Measurements from ENCODE around the gene CTRL.

CTRL gene

DNA sequence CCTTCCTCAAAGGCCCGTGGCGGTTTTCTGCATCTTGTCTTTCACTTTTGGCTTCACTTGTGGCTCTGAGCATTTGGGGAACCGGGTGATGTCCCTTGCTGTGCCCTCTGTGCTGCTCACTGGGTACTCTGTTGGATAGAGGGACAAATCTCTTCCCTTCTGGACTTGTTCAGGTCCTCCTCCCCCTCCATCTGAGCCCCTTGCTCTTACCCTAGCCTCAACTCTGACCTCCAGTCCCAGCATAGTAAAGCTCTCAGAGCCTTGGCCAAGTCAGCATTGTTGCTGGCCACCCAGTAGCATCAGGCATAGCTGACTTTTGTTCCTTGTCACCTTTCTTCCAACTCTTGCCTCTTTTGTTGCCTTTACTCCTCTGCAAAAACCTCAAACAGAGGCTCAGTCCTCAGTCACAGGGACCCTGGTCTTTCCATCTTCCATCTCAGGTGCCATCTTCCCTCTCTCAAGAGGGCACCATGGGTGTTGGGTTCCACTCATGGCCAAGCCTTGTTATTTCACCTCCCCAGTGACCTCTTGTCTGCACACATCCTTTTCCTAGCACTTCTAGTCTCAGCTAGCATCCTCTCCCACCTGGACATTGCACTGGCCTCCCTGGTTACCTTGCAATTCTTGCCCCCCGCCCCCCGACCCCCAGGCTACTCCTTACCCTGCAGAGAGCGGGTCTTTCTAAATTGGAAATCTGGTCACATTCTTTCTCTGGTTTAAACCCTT lies 5.4 kb upstream of the CTRL start:
- peak overlapping the region; percentile 85 for H3K27ac ChIP-seq

DNA sequence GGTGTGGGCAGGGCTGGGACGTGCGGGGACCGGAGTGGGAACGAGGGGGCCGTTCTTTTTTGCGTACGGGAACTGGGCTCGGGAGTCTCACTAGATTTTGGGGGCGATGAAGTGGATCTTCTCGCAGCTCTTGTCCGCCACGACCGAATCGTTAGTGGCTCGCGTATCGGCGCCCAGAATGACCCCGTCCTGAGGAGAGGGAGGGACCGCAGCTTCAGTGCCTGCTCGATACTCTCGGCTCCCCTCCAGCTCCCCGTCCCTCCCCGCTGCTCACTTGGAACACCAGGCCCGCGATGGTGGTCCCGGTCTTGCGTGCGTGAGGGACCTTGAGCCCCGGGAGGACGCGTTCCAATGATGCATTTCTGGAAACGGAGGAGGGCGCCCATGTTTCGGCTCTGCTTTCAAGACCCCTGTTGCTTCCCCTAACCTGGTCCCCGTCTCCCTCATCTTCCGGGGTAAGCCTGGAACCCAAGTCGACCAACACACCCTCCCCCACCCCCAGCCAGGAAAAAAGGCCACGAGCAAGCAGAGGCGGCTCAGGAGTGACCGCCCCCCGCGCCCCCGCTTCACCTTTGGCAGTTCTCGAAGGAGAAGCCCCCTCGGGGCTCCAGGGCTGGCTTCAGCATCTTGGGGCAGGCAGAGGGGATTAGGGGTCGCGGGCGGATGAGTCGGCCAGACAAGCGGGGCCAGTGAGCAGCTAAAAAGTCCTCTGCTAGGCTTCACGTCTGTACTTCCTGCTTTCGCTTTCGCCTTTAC lies 4.6 kb upstream of the CTRL start, which contains the start of gene PSMB10:
PSMB10 (minus strand) TSS at position 727 of the 756 bp plus-strand sequence; CDS start at position 626, 101 bp downstream.
- peak within 1 kb of the TSS; percentile 85 for H3K27ac ChIP-seq
- TF ChIP-seq, protein P1, sequence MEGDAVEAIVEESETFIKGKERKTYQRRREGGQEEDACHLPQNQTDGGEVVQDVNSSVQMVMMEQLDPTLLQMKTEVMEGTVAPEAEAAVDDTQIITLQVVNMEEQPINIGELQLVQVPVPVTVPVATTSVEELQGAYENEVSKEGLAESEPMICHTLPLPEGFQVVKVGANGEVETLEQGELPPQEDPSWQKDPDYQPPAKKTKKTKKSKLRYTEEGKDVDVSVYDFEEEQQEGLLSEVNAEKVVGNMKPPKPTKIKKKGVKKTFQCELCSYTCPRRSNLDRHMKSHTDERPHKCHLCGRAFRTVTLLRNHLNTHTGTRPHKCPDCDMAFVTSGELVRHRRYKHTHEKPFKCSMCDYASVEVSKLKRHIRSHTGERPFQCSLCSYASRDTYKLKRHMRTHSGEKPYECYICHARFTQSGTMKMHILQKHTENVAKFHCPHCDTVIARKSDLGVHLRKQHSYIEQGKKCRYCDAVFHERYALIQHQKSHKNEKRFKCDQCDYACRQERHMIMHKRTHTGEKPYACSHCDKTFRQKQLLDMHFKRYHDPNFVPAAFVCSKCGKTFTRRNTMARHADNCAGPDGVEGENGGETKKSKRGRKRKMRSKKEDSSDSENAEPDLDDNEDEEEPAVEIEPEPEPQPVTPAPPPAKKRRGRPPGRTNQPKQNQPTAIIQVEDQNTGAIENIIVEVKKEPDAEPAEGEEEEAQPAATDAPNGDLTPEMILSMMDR (conservative IDR thresholded peaks at IDR 0.05): no peak

More for the DNA sequence above, 5.4 kb upstream of the CTRL start:
- TF ChIP-seq, protein P1 (conservative IDR thresholded peaks at IDR 0.05): no peak

DNA sequence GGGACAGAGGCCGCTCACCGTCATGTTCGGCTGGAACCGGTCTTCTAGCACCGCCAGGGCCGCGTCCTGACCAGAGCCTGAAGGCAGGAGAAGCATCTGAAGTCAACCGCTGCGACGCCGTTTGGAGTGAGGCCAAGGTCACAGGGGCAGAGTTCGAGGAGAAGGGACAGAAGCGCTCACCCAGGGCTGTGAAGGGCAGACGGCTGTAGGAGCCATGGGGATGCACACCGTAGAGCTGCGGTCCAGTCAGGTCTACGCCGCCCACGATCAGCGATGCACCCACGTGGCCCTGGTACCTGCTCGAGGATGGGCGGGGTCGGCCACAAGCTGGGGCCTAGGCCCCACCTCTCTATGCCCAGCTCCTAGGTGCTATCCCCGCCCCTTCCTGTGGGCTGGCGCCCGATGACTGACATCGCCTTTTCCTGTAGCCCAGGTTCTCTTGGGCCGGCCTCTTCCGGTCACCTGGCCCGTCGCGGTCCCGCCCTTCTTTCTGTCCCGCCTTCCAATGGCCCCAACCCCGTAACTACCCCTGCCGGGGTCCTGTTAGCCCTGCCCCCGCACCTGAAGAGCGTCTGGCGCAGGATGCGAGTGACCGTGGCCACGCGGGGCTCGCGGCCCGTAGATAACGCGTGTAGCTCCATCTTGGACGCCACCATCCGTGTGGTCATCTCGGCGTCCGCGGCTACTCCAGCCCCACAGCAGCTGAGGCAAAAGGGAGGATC lies 3.9 kb upstream of the CTRL start:
- H3K27ac ChIP-seq: peak overlapping the region; percentile 85
- TF ChIP-seq, protein P1 (conservative IDR thresholded peaks at IDR 0.05): no peak

DNA sequence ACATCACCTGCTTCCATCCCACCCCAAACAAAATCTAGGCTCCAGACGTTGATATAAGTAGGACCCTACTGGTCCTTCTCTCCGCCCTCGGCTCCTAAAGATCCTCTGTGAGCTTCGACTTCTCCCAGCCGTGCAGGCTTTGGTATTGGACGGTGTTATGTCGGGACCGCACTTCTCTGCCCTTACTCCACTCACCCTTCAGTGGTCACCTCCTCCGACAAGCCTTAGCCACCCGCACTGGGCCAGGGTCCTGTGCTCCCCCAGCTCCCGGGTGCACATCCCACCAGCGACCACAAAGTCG lies 3.4 kb upstream of the CTRL start:
- H3K27ac ChIP-seq: peak overlapping the region; percentile 85

DNA sequence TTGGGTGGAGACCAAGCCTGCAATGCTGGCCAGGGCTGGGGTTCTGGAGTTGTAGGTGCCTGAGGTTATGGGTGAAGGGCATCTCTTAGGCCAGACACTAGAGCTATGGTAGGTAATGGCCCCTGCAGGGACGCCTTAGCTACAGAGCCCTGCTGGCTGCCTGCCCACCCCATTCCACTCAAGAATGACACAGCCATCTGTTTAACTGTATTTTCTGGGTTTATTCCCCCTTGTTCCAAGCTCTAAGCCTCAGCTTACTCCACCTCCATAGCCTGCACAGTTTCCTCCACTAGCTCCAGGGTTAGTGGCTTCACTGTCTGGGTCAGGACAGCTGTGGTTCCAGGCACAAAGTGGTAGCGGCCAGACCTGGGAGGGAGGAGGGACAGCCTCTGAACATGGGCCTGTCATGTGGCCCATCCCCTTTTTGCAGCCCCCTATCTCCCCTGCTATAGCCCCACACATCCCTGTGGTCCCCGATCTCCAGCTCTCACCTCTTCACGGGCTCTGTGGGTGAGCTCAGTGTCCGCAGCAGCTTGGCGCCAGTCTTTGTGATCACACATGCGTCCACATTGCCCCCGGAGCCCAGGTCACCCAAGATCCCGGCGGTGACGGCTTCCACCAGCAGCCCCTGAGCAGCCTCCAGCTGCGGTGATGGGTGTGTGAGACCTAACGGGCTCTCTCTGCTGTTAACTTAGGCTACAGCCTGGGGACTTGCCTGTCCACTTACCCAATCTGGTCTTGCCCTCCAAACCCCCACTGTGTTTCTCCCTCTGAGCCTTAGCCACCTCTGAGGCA lies 2.8 kb upstream of the CTRL start:
- H3K27ac ChIP-seq: peak overlapping the region; percentile 85
- TF ChIP-seq, protein P1 (conservative IDR thresholded peaks at IDR 0.05): no peak

More for the DNA sequence above, 3.4 kb upstream of the CTRL start:
- TF ChIP-seq, protein P1 (conservative IDR thresholded peaks at IDR 0.05): no peak

DNA sequence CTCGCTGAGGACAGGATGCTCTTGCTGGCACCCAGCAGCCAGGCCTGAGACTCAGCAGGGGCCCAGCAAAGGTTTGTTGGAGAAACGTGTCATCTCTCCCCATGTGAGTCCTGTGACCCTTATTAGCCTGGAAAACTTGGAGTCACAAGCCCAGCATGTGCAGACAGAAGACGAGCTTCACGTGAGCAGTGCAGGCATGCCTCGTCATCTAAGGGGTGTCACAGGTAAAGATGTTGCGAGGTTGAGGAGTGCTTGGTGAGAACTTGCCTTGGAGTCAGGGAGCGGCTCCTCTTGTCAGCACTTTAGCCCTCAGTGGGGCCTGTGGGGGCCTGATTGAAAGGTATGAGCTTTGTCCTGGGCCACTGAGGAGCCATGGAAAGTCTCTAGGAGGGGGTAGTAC lies 2.1 kb upstream of the CTRL start:
- TF ChIP-seq, protein P1 (conservative IDR thresholded peaks at IDR 0.05): no peak
- 0 out of 2 replicates have a peak overlapping the region, but pooled peaks have one; percentile 85 for H3K27ac ChIP-seq
